IMR-90 (cell line): ENCODE results near the gene STXBP2. TPM values are rescaled to one million over a fixed set of nuclear protein-coding genes. Genes with fewer than 3 reads are reported as not detected.

Source experiments
- ATAC-seq: fragments of 200-7000 bp; cut with Tn5 transposase; 2 replicates; pipeline ENCODE4 v1.9.1; 2020; ENCODE audit warnings: low read depth, mild to moderate bottlenecking, moderate library complexity
- BruUV-seq: library from RNA; stranded (reverse); fragments of 400-500 nt; replicated peaks from 2 replicates; lab custom pipeline; 2021; lab: Mats Ljungman, UMichigan
- CTCF ChIA-PET: fragments of 300-600 bp; formaldehyde crosslinking; extraction: SDS; loops from one replicate; lab custom pipeline; 2021; ENCODE audit warnings: antibody characterized with exemption; lab: Yijun Ruan, JAX
- POLR2A ChIA-PET: fragments of 300-600 bp; sonication (Branson Sonifier 250); formaldehyde crosslinking; loops from one replicate; lab custom pipeline; 2022; ENCODE audit warnings: antibody characterized with exemption; ENCODE audit not compliant: unreplicated experiment; lab: Charles Lee
- DNase-seq: peaks from one replicate; pipeline ENCODE4 v3.0.0; 2013
- H2AFZ ChIP-seq: replicated peaks from 2 replicates; pipeline ENCODE3; 2013; ENCODE audit warnings: low read length, mild to moderate bottlenecking; ENCODE audit not compliant: poor library complexity
- H2AK5ac ChIP-seq: 2 replicates; pipeline ENCODE4 v1.6.1; 2013; ENCODE audit warnings: low read depth, low read length, inconsistent platforms
- H2AK9ac ChIP-seq: replicated peaks from 2 replicates; pipeline ENCODE3; 2013; ENCODE audit warnings: mild to moderate bottlenecking, low read depth, low read length, moderate library complexity; ENCODE audit not compliant: poor library complexity
- H2BK120ac ChIP-seq: 2 replicates; pipeline ENCODE4 v1.6.1; 2013; ENCODE audit warnings: low read depth, low read length, inconsistent platforms
- H2BK15ac ChIP-seq: 3 replicates; pipeline ENCODE4 v1.6.1; 2013; ENCODE audit warnings: low read depth, low read length, inconsistent platforms
- H2BK20ac ChIP-seq: 2 replicates; pipeline ENCODE4 v1.6.1; 2013; ENCODE audit warnings: low read depth, mild to moderate bottlenecking, inconsistent platforms, low read length, moderate library complexity
- H2BK5ac ChIP-seq: 2 replicates; pipeline ENCODE4 v1.6.1; 2013; ENCODE audit warnings: mild to moderate bottlenecking, low read depth, low read length, inconsistent platforms; ENCODE audit not compliant: poor library complexity, severe bottlenecking
- H3K14ac ChIP-seq: replicated peaks from 2 replicates; pipeline ENCODE4 v1.6.1; 2013; ENCODE audit warnings: low read depth, low read length, inconsistent platforms
- H3K18ac ChIP-seq: 2 replicates; pipeline ENCODE4 v1.6.1; 2013; ENCODE audit warnings: low read depth, low read length, control low read depth
- H3K23ac ChIP-seq: 2 replicates; pipeline ENCODE4 v1.6.1; 2013; ENCODE audit warnings: low read depth, low read length, inconsistent platforms
- H3K27ac ChIP-seq: 2 replicates; pipeline ENCODE4 v1.5.1; 2013; ENCODE audit warnings: mild to moderate bottlenecking, control low read depth, low read length; ENCODE audit not compliant: insufficient read depth
- H3K27me3 ChIP-seq: 2 replicates; pipeline ENCODE4 v1.6.1; 2013; ENCODE audit warnings: low read length; ENCODE audit not compliant: control insufficient read depth, insufficient read depth
- H3K36me3 ChIP-seq: 2 replicates; pipeline ENCODE4 v1.6.1; 2013; ENCODE audit warnings: low read length, mixed read lengths; ENCODE audit not compliant: control insufficient read depth, insufficient read depth
- H3K4ac ChIP-seq: 2 replicates; pipeline ENCODE4 v1.6.1; 2013; ENCODE audit warnings: low read depth, low read length, inconsistent platforms
- H3K4me1 ChIP-seq: 2 replicates; pipeline ENCODE4 v1.6.1; 2013; ENCODE audit warnings: low read length, mixed read lengths; ENCODE audit not compliant: control insufficient read depth, insufficient read depth
- H3K4me2 ChIP-seq: 2 replicates; pipeline ENCODE4 v1.6.1; 2013; ENCODE audit warnings: low read depth, mild to moderate bottlenecking, control low read depth, low read length, moderate library complexity
- H3K4me3 ChIP-seq: 2 replicates; pipeline ENCODE4 v1.5.1; 2013; ENCODE audit warnings: low read depth, mild to moderate bottlenecking, control low read depth, low read length, moderate library complexity; ENCODE audit not compliant: insufficient read depth
- H3K56ac ChIP-seq: 2 replicates; pipeline ENCODE4 v1.6.1; 2013; ENCODE audit warnings: low read length, inconsistent platforms; ENCODE audit not compliant: insufficient read depth; ENCODE audit errors: extremely low read depth
- H3K79me1 ChIP-seq, 2 experiments: 2 replicates each; pipeline ENCODE4 v1.6.1; 2013; ENCODE audit warnings: low read length in 2 of 2, inconsistent platforms in 1 of 2, low read depth in 1 of 2
- H3K9ac ChIP-seq: 2 replicates; pipeline ENCODE4 v1.6.1; 2013; ENCODE audit warnings: low read depth, low read length, control low read depth
- H3K9me1 ChIP-seq: 2 replicates; pipeline ENCODE4 v1.6.1; 2013; ENCODE audit warnings: low read length, inconsistent platforms; ENCODE audit not compliant: insufficient read depth
- H3K9me3 ChIP-seq: 2 replicates; pipeline ENCODE4 v1.6.1; 2013; ENCODE audit warnings: low read length; ENCODE audit not compliant: control insufficient read depth, insufficient read depth
- H4K20me1 ChIP-seq: 2 replicates; pipeline ENCODE4 v1.6.1; 2013; ENCODE audit warnings: low read length, inconsistent platforms; ENCODE audit not compliant: insufficient read depth
- H4K5ac ChIP-seq: 2 replicates; pipeline ENCODE4 v1.6.1; 2013; ENCODE audit warnings: mild to moderate bottlenecking, low read depth, low read length, control low read depth
- H4K8ac ChIP-seq, 2 experiments: 2 replicates each; pipeline ENCODE4 v1.6.1; 2013; ENCODE audit warnings: low read depth in 2 of 2, low read length in 2 of 2, control low read depth in 1 of 2, inconsistent platforms in 1 of 2
- H4K91ac ChIP-seq: 2 replicates; pipeline ENCODE4 v1.6.1; 2013; ENCODE audit warnings: low read depth, low read length, inconsistent platforms; ENCODE audit not compliant: insufficient read depth
- BHLHE40 ChIP-seq: fragments of 150-350 bp; IDR thresholded peaks from 2 replicates; pipeline ENCODE4 v1.6.1; 2016; ENCODE audit warnings: mild to moderate bottlenecking, low read depth, low read length
- CEBPB ChIP-seq: IDR thresholded peaks from 2 replicates; pipeline ENCODE4 v1.6.1; 2012; ENCODE audit warnings: low read depth, low read length, improper control_type of control experiment
- CHD1 ChIP-seq: IDR thresholded peaks from 2 replicates; pipeline ENCODE4 v1.6.1; 2012; ENCODE audit warnings: low read depth, low read length, improper control_type of control experiment
- CTCF ChIP-seq: conservative IDR thresholded peaks from 2 replicates; pipeline ENCODE4 v1.5.1; 2012; ENCODE audit warnings: mild to moderate bottlenecking, low read depth, low read length, improper control_type of control experiment
- ELK1 ChIP-seq: fragments of 150-350 bp; IDR thresholded peaks from 2 replicates; pipeline ENCODE4 v1.6.1; 2016; ENCODE audit warnings: low read depth, mild to moderate bottlenecking, low read length, moderate library complexity, borderline replicate concordance
- FOS ChIP-seq: fragments of 150-350 bp; IDR thresholded peaks from 2 replicates; pipeline ENCODE4 v1.6.1; 2016; ENCODE audit warnings: low read depth, low read length
- MAFK ChIP-seq: IDR thresholded peaks from 2 replicates; pipeline ENCODE4 v1.6.1; 2012; ENCODE audit warnings: low read depth, low read length, improper control_type of control experiment
- MAZ ChIP-seq: IDR thresholded peaks from 2 replicates; pipeline ENCODE4 v1.6.1; 2012; ENCODE audit warnings: low read depth, mild to moderate bottlenecking, low read length, improper control_type of control experiment, moderate library complexity, borderline replicate concordance
- MXI1 ChIP-seq: IDR thresholded peaks from 2 replicates; pipeline ENCODE4 v1.6.1; 2012; ENCODE audit warnings: low read depth, mild to moderate bottlenecking, low read length, moderate library complexity, borderline replicate concordance
- NFE2L2 ChIP-seq: fragments of 150-350 bp; IDR thresholded peaks from 2 replicates; pipeline ENCODE4 v1.6.1; 2016; ENCODE audit warnings: low read depth, mild to moderate bottlenecking, low read length
- POLR2A ChIP-seq: IDR thresholded peaks from 2 replicates; pipeline ENCODE4 v1.6.1; 2012; ENCODE audit warnings: mild to moderate bottlenecking, low read depth, low read length
- RAD21 ChIP-seq: IDR thresholded peaks from 2 replicates; pipeline ENCODE4 v1.6.1; 2012; ENCODE audit warnings: low read length, improper control_type of control experiment
- RCOR1 ChIP-seq: IDR thresholded peaks from 2 replicates; pipeline ENCODE4 v1.6.1; 2012; ENCODE audit warnings: mild to moderate bottlenecking, low read length, improper control_type of control experiment; ENCODE audit not compliant: insufficient replicate concordance
- RFX5 ChIP-seq: IDR thresholded peaks from 2 replicates; pipeline ENCODE4 v1.8.0; 2012; ENCODE audit warnings: low read depth, mild to moderate bottlenecking, low read length, moderate library complexity
- SMC3 ChIP-seq: fragments of 150-350 bp; IDR thresholded peaks from 2 replicates; pipeline ENCODE4 v1.6.1; 2016; ENCODE audit warnings: low read depth, mild to moderate bottlenecking, antibody characterized with exemption, low read length, moderate library complexity
- USF2 ChIP-seq: fragments of 150-350 bp; IDR thresholded peaks from 2 replicates; pipeline ENCODE4 v1.6.1; 2017; ENCODE audit warnings: mild to moderate bottlenecking, antibody characterized with exemption, low read length, low read depth
- WGBS, 2 experiments: methylation state at CpG; one replicate each; pipeline versions ENCODE4 v1.1.5 to v1.1.7; 2013; ENCODE audit warnings: missing lambda C conversion rate in 2 of 2; ENCODE audit not compliant: insufficient read length in 1 of 2; ENCODE audit errors: extremely low coverage in 2 of 2; 5-methylcytosine and 5-hydroxymethylcytosine counted together
- dilution Hi-C: fragments of 300-500 bp; cut with HindIII; formaldehyde crosslinking; loops from one replicate; pipeline ENCODE4 v1.14.3; 2018; ENCODE audit warnings: low sequenced_read_pairs; ENCODE audit not compliant: unreplicated experiment
- in situ Hi-C: fragments of 300-500 bp; cut with MboI; formaldehyde crosslinking; loops from 3 replicates; pipeline ENCODE4 v1.14.3; 2019; ENCODE audit warnings: low sequenced_read_pairs, inconsistent platforms, mixed read lengths
- intact Hi-C: fragments of 100-400 bp; cut with micrococcal nuclease; formaldehyde crosslinking; loops from 2 replicates; pipeline ENCODE4 v1.10.0; 2022
- polyA plus RNA-seq, 3 experiments: library from polyadenylated mRNA; depleted of rRNA; stranded (reverse); fragments of >200 nt; gene quantifications; 2 replicates each; pipeline ENCODE4 v1.2.3, GENCODE V29; 2012; ENCODE audit warnings: low replicate concordance in 1 of 3
- total RNA-seq: library from RNA; depleted of rRNA; stranded (reverse); fragments of >200 nt; gene quantifications from 2 replicates; pipeline ENCODE4 v1.2.3, GENCODE V29; 2012

The STXBP2 gene
- total and polyA plus RNA-seq, 2 of the 4 experiments (the other 2 are of a cell fraction) = 3.9 to 12.6 TPM

- POLR2A ChIA-PET = no interaction called here
Measured at GRCh38 chr19:7672522-7672921, 35.6 kb downstream of the STXBP2 start.

More at GRCh38 chr19:7672522-7672921, 35.6 kb downstream of the STXBP2 start:
- Histone ChIP-seq H3K9me1 (no peaks in the 10 kb centered on the region), H3K4me2 (no peak overlapping the region), H3K56ac (no peak overlapping the region), H4K20me1 (no peaks in the 10 kb centered on the region), H2BK15ac (no peak overlapping the region), H3K9ac (no peak overlapping the region), H4K5ac (no peak overlapping the region), H4K91ac (no peak overlapping the region), H4K8ac (no peak overlapping the region), H3K23ac (no peak overlapping the region), H2AK9ac (no peak overlapping the region), H3K4me3 (no peak overlapping the region), H3K27me3 (peaks cover 34% of the 10 kb centered on the region), H3K9me3 (peaks cover 4% of the 10 kb centered on the region; the same call in 1 of the 2 replicates), H2BK120ac (no peak overlapping the region), H3K27ac (no peak overlapping the region), H3K18ac (no peak overlapping the region), H3K36me3 (no peaks in the 10 kb centered on the region), H2BK5ac (no peak overlapping the region), H3K14ac (no peak overlapping the region), H3K4me1 (no peaks in the 10 kb centered on the region), H3K79me1 (no peaks in the 10 kb centered on the region), H2BK20ac (no peak overlapping the region), H2AK5ac (no peak overlapping the region), H3K4ac (no peak overlapping the region), H2AFZ (no peak overlapping the region)
- dilution Hi-C loops (no loop called here), in situ Hi-C loops (no loop called here), intact Hi-C loops (no loop called here)
- no TSS peak for BruUV-seq
- DNase-seq (no peak), ATAC-seq (no peak)
- TF ChIP-seq BHLHE40 = no peak
- no peak for TF ChIP-seq RCOR1
- no peak for TF ChIP-seq CTCF
- no peak for TF ChIP-seq USF2
- TF ChIP-seq NFE2L2 = no peak
- TF ChIP-seq SMC3 = no peak
- no peak for TF ChIP-seq CHD1
- no peak for TF ChIP-seq FOS
- no peak for TF ChIP-seq RAD21
- TF ChIP-seq POLR2A = no peak
- no peak for TF ChIP-seq RFX5
- no peak for TF ChIP-seq MAFK
- TF ChIP-seq ELK1 = no peak
- TF ChIP-seq MXI1 = no peak
- TF ChIP-seq MAZ = no peak
- TF ChIP-seq CEBPB = no peak
- CTCF ChIA-PET = no interaction called here
- WGBS, 2 experiments = no CpG with 5 or more reads among the region's 9 CpGs
